GM19324 (cell line): ENCODE data around the gene PCYOX1L.

Experiments
- ATAC-seq: cut with Tn5 transposase; IDR thresholded peaks from one replicate; pipeline ENCODE4 v1.9.1; 2021; ENCODE audit warnings: mild to moderate bottlenecking, moderate library complexity; ENCODE audit not compliant: unreplicated experiment, low FRiP score

Gene PCYOX1L

GRCh38 chr5:149333711-149334443 lies 24.0 kb upstream of the PCYOX1L start:
- no peak for ATAC-seq

GRCh38 chr5:149337736-149338135 lies 20.1 kb upstream of the PCYOX1L start:
- no peak for ATAC-seq

DNA sequence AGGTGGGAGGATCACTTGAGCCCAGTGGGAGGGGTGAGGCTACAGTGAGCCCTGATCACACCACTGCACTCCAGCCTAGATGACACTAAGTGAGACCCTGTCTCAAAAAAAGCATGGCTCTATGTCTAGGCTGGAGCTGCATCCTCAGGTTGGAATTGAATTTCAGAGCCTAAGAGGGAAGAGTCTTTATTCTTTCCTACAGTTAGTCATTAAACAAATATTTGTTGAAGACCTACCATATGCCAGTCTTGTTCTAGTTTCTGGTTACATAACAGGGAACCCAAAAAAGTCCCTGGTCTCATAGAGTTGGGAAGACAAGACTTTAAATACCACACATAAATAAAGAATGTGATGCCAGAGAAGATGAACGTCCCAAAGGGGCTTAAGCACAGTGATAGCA lies 19.5 kb upstream of the PCYOX1L start:
- ATAC-seq: no peak

DNA sequence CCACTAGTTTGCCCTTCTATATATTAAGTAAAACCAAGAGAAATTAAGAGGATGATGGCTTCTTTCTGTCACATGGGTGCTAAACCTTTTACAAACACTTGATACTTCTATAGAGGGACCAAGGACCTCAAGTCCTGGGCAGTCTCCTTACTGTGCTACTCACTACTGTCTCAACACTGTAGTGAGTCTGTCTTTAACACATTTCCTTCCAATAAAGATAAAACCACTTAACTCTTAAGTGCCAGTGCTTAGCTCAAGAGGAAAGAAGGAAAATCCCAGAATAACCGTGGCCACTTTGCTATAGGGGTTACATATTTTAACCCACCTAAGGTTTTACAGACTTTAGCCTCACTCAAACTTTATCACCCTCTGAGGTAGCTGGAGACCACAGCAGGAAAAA lies 16.9 kb upstream of the PCYOX1L start:
- no peak for ATAC-seq

GRCh38 chr5:149341876-149342275 lies 16.0 kb upstream of the PCYOX1L start:
- ATAC-seq: no peak

DNA sequence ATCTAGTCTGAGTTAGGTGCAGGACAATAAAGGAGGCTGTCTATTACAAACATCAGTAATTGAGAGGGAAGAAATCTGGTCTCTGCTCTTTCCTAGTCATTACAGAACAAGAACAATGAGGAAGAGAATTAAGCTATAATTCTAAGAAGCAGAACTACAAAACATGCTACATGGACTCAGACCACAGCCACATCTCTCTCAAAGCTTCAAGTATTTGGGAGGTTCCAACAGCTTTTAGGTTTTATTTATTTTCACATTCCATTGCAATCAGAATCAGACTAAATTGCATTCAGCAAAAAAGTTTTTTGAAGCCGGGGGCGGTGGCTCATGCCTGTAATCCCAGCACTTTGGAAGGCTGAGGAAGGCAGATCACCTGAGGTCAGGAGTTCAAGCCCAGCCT lies 13.7 kb upstream of the PCYOX1L start:
- ATAC-seq: no peak

- ATAC-seq: peak; percentile 98
These were observed 12.5 kb upstream of the PCYOX1L start, which contains the start of gene GRPEL2 for GRCh38 chr5:149345147-149345891. Gene GRPEL2, plus strand, starts transcription at chr5:149345499. Its CDS starts 41 bp downstream, at chr5:149345540.

DNA sequence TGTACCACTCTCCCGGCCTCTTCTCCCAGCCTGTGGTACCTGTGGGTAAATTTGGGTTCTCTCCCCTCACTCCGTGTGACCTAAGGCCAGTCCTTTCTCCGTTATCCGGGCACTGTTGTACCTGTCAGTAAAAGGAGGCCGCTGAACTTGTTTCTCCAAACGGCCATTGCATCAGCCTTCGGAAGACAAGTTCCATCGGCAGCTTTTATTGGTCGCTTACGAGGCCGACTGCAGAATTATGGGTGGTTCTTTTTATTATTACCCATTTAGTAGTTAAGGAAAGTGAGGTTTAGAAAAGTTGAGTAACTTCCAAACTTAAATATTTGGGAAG lies 12.0 kb upstream of the PCYOX1L start:
- peak; percentile 3 for ATAC-seq

DNA sequence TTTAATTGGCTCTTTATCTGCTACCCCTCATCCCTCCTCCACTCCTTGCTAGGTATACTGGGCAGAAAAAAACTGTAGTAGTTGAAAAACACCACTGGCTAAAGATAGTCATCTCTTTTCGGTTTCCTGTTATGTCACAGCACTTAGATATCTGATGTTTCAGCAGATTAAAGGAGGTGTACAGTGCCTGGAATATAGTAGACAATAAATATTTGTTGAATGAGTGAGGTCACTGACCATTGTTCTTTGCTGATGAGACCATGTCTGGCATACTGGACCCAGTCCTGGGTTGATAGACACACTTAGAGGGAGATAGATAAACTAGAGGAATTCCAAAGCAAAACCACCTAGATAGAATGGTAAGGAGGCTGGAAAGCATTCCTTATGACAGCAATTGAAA lies 9.3 kb upstream of the PCYOX1L start:
- ATAC-seq: no peak

DNA sequence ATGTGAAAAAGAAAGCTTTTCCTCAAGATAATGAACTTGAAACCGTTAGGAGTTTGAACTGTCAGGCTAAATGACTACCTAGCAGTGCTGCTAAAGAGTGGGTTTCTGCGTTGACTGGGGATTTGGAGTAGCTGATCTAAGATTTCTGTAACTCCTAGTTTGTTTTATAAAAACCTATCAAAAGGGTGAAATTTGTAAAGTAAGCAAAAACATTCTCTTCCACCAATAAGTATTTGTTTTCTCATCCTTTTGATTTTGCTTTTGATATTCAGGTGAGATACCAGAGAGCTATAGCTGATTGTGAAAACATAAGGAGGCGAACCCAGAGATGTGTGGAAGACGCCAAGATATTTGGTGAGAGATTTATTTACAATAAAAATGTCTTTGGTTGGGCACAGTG lies 8.5 kb upstream of the PCYOX1L start:
- no peak for ATAC-seq

- ATAC-seq: no peak
These were observed 5.7 kb upstream of the PCYOX1L start for GRCh38 chr5:149352169-149352568.

DNA sequence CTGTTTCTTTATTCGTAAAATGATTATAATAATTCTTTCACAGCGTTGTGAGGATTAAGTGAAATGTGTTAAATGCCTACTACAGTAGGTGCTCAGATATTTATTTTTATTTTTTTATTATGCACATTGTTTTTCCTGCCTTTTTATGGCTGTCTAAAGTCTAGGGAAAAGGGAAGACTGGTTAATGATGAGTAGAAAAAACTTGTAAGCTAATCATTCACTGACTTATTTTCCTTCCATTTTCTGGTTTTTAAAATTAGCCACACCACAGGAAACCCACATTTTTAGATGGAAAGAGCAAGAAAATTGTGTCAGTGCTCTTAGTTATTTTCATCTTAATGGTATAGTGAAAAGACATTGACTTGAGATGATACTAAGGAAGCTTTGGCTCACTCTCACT lies 3.9 kb upstream of the PCYOX1L start:
- no peak for ATAC-seq

DNA sequence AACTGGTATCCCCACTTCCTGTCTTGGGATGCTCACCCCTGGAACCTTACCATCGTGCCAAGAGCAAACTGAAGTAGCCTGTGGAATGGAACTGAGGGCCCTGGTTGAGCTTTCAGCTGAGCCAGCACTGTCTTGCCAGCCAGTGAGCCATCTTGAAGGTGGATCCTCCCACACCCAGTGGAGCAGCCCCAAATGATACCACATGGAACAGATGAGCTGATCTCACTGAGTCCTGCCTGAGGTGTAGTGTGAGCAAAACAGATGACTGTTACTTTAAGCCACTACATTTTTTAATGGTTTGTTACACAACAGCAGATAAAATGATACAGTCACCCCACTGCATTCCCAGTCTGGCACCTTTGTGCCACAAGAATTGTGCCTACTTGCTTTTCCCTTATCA lies 2.2 kb upstream of the PCYOX1L start:
- ATAC-seq: no peak

- no peak for ATAC-seq
These were observed 1.5 kb upstream of the PCYOX1L start for GRCh38 chr5:149356391-149356790.

- no peak for ATAC-seq
These were observed 427 bp downstream of the PCYOX1L start for GRCh38 chr5:149358294-149358651.

DNA sequence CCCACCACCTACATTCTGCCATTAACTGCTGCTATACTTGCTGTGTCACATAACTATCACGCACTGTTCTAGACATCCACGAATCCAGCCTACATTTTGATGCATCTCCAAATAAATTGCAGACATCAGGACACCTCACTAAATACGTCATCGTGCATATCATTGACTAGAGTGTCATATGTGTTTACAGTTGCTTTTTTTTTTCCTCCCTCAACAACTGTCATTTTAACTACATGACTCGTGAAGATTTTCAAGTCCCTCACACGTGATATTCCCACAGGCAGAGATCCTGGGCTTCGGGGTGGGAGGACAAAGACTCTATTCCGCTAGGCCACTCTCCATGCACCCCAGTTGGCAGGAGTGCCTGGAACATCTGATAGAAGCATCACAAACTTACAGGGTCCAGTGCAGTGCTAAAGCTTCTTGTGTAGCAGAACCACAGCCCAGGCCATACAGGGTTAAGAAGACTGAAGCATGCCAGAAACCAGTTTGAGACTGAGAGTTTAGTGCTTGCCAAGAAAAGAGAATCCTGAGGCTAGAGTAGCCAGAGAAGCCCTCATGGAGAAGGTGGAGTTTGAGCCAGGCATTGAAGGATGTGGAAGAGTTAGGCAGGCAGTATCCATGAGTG lies 1.1 kb downstream of the PCYOX1L start:
- ATAC-seq: no peak

DNA sequence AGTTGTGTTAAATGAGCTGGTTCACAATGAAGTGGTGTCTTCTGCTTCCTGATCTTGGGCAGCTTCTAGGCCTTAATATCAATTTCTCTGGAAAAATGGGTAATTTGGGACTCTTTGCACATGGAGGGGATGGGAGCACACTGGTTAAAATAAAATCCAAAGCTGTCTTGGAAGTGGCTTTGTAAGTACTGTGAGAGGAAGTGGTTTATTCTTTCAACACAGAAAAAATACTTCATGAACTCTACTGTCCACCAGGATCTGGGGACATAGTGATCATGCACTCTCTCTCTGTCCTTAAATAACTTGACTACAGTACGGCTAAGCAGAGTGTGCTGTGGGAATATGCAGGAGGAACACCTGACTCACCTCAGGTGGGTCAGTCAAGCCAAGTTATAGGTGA lies 2.4 kb downstream of the PCYOX1L start:
- ATAC-seq: no peak

DNA sequence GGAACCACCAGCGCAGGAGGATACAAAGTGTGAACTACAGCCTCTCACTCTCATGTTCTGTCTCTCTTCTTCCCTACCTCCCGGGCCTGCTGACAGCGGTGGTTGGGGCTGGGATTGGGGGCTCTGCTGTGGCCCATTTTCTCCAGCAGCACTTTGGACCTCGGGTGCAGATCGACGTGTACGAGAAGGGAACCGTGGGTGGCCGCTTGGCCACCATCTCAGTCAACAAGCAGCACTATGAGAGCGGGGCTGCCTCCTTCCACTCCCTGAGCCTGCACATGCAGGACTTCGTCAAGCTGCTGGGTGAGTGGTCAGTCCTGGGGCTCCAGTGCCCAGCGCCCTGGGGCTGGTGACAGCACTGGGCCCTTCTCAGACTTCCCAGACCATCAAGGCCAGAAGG lies 4.7 kb downstream of the PCYOX1L start:
- no peak for ATAC-seq

DNA sequence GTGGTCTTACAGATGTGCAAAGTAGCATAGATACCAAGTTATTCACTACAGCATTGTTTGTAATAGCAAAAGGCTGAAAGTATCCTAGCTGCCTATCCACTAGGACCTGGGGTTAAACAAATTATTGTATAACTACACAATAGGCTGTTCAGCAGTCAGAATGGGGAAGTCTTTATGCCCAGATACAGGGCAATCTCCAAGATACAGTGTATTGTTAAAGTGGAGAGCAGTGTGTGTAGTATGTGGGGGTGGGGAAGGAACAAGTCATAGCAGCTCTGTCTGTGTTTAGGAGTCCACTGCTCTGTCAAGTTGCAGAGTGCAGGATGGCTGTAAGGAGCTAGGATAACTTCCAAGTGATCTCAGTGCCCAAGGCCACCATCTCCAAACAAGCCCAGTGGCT lies 5.5 kb downstream of the PCYOX1L start:
- ATAC-seq: no peak

DNA sequence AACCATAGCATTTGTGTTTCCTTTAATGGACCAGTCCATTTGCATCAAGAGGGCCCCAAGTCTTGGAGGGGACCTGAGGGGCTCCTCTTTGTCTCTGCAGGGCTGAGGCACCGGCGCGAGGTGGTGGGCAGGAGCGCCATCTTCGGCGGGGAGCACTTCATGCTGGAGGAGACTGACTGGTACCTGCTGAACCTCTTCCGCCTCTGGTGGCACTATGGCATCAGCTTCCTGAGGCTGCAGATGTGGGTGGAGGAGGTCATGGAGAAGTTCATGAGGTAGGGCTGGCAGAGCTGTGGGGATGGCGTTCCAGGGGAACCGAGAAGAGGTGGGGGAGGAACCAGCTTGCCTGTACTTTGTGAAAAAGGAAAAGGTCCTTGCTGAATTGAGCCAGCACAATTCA lies 6.1 kb downstream of the PCYOX1L start:
- no peak for ATAC-seq

DNA sequence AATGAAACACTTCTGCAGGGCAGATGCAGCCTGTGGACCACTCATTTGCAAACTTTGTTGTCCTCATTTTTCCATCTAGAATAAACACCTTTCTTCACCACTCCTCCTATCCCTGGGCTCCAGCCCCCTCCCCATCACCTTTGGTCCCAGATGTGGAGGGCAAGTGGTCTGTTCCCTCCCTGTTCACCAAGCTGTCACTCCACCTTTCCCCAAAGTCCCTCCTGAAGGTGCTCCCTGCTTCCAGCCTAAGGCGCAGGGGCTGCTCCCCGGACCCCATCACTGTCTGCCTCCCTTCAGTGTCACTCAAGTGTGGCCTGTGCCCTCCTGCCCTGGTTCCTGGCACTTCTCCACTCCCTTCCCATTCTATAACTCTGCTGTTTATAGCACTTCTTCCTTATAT lies 6.9 kb downstream of the PCYOX1L start:
- no peak for ATAC-seq

GRCh38 chr5:149365418-149365817 lies 7.6 kb downstream of the PCYOX1L start:
- ATAC-seq: no peak
